Hematopoietic multipotent progenitor cell (in vitro differentiated cells): ENCODE data around the gene RAPGEF4. TPM values are rescaled to one million over a fixed set of nuclear protein-coding genes. Genes with fewer than 3 reads are reported as not detected.

Experiments
- DNase-seq, 3 donors: peaks; one replicate each; pipeline ENCODE4 v3.0.0-alpha.2; 2011 to 2015; ENCODE audit warnings: low read depth in 2 of 3, low spot score in 2 of 3
- total RNA-seq: library from RNA; depleted of rRNA; stranded (reverse); fragments of >200 nt; gene quantifications from one replicate; pipeline ENCODE4 v1.2.3, GENCODE V29; 2012

The RAPGEF4 gene
- total RNA-seq, 1 donor = under 0.01 TPM

DNA sequence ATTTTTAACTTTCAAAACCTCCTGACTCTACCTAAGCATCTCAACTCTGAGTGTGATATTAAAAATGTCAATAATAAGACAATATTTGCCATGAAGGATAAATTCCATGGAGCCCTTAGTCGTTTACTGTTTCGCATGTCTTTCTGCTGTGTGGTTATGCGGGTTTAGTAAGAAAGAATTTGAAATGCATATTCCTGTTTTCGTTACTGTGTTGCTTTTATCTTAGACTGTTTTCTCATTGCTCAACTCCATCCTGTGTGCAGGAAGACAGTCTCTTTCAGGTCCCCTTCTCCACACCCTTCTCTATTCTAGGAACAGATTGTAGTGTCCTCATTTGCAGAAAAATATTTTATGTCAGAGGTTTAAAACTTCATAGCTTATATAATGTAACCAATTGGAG, 257.5 kb downstream of the RAPGEF4 start:
- DNase-seq = no peak

DNA sequence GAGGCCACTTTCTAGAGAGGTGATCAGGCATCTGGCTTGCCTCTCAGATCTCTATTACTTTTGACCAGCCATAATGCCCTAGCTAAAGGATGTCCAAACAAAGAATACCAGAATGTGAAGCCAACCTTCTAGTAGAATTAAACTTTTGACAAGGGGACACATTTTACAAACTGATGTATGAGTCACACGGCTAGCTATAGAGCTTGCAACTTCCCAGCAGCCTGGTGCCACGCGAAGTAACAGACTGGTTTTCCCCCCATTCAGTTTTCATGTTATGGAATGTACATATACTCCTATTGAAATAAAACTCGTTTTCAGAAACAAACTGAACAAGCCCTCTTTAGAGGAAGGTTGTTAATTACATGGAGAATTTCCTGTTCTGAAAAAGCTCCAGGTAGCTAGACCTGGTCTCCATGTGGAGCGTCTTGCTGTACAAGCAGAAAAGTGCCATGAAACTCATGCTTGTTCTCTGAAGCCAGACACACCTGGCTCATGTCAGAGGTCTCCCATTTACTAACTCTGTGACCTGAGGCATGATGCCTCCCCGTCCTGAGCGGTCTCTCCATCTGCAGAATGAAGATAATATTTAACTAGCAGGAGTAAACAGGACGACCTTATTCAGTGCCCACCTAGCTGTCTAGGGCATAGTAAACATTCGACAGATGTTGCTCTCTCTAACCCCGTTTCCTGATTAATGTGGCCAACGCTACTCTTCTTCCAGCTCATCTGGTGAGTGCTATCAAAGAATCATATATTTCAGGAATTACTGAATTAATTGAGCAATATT, 258.5 kb downstream of the RAPGEF4 start:
- no peak for DNase-seq

DNA sequence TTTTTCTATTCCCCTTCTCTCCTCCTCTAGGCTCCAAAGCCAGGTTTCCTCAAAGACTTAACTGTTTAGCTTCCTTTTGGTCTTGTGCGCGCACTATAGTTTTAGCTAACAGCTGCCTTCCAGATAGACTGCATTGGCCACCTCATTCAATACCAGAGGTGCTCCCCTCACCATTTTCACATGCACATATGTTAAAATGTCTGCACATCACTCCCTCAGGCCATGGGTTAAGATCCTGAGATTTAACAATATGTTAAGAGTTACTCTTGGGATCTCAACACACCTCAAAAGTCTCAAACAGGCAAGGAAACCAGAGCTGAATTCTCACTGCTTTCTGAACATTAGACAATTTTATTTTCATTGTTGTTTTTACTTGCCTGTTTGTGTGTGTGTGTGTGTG, 259.2 kb downstream of the RAPGEF4 start:
- DNase-seq = no peak

DNA sequence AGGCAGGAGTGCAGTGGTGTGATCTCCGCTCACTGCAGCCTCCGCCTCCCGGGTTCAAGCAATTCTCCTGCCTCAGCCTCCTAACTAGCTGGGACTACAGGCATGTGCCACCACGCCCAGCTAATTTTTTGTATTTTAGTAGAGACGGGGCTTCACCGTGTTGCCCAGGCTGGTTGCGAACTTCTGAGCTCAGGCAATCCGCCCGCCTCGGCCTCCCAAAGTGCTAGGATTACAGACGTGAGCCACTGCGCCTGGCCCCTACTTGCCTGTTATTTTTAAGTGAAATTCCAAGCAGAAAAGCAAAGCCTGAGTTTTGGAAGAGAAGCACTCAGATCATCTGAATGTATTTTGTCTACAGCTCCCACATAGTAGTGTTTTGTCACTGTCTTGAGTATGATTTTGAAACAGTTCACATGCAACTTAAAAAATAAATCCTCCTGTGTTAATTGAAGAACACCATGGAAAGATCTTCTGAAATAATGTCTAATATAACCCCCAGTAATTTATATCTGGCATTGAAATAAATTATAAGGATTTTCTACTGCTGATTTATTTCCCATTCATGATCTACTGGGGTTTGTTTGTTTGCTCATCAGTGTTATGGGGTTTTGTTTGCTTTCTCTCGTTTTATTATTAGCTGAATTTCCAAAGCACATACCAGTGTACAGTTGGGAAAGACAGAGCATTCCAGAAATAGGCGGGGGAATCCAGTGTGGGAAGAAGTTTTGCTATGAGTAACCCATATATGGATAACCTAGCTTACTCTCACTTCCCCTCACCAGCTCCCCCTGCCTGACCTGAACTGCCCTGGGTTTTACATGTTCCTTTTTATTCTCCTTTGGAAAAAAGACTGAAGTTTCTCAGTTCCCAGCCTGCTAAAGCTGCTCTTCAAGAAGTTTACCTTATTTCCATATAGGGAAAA, 259.9 kb downstream of the RAPGEF4 start:
- DNase-seq = no peak

DNA sequence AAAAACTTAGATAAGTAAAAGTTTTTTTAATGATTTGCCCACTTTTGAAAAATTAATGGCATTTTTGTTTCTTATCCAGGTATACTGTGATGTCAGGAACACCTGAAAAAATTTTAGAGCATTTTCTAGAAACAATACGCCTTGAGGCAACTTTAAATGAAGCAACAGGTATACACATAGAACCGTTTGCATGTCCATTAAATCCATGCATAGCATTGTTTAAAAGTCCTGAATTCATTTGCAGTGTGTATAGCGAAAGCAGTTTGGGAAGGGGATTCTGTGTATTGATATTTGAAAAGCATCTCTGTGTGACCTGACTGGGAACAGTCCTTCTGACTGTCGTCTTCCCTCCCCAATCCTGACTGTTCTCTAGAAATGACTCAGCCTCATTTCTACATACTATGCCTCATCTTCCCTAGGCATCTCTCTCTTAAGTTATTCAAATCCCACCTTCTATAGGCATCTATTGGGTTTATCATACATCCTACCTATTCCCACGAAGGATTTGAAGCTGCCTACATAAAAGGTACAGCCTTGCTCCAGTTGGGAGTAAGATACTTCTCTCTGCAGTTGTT, 260.8 kb downstream of the RAPGEF4 start:
- DNase-seq = no peak

DNA sequence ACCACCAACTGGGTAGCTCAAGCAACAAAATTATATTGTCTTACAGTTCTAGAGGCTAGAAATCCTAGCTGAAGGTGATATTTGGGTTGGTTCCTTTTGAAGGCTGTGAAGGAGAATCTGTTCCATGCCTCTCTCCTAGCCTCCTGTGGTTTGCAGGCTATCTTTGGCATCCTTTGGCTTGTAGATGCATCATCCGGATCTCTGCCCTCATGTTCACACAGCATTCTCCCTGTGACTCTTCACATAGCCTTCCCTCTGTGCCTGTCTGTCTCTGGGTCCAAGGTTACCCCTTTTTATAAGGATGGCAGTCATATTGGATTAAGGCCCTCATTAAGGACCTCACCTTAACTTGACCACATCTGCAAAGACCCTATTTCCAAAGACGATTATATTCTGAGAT, 261.4 kb downstream of the RAPGEF4 start:
- DNase-seq = no peak

DNA sequence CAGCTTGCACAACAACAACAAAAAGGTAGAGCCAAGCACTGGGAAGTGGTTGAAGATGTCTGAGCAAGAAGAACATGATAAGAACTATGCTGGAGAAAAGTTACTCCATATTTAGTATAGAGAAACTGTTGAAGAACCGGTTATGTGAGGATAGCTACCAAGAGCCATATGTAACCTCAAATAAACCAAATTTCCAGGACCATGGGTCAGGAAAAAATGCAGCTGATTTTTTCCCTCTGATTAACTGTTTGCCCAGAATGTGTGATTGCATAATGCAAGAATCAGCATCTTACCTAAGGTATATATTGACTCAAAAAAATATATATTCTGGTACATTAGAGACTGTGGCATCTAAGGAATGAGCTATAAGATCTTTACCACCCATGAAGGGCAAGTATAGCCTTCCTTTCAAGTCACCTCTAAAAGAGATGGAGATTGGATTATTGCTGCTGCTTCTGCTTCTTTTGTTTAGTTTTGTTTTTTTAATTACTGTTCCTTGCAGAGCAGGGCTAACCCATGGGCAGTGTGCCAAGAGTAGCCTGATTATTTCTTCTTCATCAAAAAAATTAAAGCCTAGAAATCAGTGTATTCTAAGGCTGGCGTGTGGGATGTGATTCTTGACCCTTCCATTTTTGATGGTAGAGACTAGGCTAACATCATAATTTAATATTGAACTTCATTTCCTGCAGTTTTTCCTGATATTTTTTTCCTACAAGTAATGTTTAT, 263.1 kb downstream of the RAPGEF4 start:
- DNase-seq = no peak

DNA sequence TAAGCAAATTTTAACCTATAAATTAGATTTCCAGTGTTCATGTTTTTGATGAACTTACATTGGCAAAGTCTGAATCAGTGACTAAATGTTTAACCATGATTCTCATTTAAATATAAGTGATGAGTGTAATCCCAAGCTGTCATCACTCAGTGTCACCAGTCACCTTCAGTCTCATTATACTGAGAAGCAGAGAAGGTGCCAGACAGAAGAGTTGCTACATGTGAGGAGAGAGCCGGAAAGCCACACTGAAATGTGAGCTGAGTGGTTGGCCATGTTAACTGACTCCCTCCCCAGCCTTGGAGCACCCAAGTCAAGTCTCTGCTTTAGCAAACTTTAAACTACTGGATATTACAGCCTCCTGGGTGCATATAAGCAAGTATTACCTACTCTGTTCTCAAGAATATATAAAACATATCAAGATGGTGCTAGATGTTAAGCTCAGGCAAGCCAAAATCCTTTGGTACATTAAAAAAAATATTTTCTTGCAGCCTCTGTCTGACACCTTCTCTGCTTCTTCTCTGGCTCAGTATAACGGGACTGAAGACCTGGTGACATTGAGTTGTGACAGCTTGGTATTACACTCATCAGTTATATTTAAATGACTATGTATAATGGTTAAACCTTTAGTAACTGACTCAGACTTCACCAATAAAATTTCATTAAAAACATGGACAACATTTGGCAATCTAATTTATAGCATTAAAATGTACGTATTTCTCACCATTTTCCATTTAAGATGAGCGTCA, 264.2 kb downstream of the RAPGEF4 start:
- no peak for DNase-seq

DNA sequence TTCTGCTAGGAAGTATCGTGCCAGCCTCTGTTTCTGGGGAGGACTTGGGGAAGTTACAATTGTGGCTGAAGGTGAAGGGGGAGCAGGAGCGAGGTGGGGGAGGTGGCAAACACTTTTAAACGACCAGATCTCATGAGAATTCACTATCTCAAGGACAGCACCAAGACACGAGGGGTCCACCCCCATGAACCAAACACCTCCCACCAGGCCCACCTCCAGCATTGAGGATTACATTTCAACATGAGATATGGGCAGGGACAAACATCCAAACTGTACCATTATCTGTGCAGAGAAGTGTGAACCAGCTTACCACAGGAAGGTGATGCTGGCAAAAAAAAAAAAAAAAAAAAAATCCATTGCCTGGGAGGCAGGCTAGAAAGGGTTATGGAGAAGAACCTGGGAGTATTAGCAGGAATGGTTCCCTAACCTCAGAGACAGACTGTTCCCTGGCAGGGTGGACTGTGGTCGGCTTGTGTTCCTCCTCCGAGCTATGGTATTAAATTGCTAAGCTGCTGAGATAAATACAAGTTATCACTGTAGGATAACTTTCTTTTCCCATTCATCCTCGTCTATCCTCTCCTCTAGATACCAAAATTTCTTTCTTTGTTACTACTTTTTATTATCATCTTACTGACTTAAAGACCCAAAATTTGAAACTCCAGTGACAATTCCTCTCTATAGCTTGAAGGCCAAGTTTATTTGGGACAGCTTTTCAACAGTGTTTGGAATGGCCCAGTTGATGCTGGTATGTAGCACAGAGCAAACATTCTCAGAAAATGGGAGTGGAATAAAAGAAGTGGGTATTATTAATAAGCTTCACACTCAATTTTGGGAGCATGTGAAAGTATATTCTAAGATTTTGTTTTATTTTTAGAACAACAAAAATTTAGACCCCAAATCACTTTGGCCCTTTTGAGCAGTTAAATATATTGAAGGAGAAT, 266.3 kb downstream of the RAPGEF4 start:
- no peak for DNase-seq

DNA sequence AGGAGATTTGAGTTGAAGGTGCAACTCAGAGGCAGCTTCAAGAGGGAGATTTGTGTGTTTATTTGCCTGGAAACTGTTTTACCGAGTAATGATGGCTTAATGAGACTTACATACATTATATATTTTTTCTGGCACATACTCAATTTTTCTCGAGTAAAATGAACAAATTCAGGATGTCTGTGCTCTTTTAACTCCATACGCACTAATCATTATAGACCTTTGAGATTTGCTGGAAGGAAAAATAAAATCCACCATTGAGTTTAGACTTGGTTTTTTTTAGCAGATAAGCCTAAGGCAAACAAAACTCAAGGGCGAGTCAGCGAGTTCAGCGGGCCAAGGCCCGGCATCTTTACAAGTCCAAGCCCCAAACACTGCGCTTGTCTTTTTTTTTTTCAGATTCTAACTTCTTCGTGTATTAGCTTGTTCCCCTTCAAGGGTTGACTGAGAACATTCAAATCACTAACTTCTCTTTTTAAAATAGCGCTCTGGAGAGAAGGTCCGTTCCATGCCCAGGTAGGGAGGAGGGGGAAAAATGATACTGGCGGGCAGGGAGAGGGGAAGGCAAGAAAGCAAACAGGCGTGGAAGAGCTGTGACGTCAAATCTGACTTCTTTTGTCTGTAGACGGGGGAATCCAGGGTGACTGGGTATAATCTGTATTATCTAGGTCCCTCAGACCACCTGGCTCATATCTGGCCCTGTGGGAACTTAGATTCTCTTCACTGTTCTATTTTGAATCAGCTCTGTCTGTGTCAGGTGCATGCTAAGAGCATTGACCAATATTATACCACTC, 267.3 kb downstream of the RAPGEF4 start:
- DNase-seq = no peak

DNA sequence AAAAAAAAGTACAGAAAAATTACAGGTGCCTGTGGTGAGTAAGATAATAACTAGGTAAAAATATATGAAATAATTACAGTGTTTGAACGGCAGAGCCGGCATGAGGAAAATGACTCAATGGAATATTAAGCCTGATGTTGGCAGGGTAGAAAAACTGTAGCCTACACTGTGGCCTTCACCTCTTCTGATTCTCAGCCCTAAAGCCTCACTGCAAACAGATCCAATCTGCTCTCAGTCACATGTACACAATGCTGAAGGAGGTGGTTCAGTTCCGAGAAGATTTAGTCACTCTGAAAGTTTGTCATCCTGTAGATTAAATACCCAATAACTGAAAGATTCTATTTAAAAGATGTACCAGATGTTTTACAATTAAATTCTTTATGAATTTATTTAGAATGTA, 273.1 kb downstream of the RAPGEF4 start:
- DNase-seq = no peak

DNA sequence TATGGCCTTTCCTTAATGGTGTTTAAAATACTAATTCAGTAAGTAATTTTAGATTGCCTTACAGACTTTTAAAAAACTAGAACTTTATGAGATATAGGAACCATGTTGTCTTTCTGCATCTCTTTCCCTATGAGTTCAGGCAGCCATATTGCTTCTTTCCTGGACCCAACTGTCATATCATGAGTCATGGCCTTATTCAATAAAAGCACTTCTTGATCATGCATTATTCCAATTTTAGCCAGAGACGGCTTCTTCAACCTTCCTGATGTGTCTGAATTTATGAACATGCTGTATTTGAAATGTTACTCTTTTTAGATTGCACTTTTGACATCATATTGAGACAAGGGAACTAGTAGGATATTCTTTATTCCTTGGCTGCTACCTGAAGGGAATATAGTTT, 274.6 kb downstream of the RAPGEF4 start:
- DNase-seq = no peak

DNA sequence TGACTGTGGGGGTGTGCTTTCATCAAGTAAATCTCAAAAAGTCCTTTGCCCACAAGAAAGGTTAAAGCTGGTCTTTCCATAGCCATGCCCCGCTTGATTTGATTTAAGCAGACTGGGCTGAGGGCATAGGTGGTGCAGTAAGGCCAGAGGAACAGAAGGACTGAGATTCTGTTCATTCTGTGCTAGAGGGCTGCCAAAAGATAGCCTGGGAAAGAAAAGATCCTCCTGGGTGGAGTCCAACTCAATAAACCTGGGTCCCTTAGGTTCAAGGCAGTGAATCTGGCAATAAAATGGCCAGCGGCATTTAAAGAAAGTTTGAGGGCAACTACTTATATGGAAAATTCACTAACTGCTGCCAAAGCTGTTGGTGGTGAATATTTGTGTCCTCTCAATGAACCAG, 280.8 kb downstream of the RAPGEF4 start:
- no peak for DNase-seq

DNA sequence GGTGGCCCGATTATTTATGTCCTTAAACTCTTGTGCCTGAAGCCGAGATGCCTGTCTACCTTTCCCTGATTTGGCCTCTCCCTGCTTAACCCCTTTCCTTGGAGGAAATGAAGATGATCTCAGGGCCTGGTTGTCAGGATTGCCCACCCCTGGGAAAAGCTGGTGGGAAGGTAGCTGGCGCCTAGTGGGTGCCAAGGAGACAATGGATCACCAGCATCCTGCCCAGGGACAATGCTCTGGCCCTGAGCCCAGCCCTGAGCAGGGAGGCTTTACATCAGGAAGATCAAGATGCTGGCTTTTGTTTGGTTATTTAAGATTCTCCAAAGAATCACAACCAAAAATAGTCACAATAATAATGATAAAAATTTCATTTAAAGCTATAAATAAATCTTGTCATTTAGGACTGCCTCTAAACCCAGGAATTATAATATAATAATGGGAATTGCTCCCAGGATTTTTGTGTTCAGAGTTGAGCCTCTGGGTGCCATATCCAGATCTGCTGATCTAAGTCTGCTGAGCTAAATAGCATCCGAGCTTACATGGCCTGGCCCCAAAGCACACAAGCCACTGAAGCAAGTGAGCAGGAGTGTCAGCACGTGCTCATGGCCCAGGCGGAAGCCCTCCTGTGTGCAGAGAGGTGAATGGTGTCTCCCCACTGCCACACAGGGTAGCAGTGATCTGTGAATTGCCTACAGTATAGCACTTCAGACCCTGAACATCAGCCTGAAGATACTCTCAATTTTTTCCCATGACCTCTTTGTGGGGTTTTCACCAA, 282.2 kb downstream of the RAPGEF4 start:
- no peak for DNase-seq

DNA sequence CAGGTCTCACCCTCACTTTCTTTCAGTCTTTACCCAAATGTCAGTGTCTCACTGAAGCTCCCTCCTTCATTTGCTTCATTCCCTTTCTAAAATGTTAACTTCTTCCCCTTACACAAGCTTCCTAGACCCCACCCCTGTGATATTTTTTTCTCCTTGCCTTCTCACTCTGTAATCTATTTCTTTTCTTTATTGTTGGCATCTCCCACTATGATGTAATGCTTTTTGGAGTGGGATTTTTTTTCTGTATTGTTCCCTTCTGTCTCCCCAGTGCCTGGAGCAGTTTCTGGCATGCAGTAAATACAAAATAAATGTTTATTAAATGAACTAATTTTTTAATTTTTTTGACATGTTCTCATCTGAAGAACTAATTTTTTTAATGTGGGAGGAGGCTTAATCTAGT, 284.1 kb downstream of the RAPGEF4 start:
- DNase-seq = no peak

DNA sequence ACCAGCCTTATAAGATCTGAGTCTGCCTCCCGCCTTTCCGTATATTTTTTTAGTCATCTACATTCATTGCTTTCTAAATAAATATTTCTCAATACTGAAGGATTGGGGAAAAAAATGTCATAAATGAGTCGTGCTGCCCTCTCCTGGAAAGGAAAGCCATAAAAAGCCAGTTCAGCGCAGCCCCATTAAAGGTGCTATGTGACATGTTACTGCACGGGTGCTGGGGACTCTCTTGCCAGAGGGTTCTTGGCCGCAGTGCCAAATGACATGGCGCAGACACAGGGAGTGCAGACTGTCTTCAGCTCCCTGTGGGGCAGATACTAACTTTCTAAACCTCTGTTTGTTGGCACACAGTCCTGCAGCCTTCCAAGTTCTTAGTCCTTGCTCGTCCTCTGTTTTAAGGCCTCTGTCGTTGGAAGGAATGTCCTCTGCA, 286.3 kb downstream of the RAPGEF4 start:
- no peak for DNase-seq

DNA sequence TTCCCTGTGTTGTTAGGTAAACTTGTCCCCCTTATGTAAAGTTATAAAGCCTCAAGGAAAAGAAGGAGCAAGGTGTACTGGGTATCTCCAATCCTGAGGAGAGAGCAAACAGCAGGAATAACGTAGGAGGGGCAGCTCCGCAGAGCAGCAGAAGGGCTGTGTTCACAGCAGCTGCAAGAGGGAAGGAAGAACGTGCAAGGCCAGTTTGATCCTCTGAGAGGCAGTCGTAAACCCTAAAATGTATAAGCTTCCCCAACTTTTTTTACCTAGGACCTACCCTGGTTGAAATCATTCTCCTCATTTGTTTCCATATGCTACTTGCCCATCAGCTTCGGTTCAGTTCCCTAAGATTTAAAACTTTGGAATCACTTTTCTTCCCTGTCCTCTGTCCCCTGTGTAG, 288.1 kb downstream of the RAPGEF4 start:
- DNase-seq = no peak

DNA sequence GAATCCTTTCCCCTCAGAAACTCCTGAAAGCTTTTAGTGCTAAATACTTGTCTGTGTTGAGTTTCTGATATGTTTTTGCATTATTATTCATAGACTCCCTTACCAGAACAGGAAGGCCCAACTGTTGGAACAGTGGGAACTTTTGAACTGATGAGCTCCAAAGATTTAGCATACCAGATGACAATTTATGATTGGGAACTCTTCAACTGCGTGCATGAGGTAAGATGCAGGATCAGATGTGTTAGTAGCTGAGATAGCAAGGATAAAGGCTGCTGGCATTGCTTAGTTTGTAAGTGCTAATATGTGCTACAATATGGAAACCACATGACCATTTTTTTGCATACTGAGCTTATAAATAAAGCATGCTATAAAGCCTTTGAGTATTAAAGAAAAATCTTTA, 290.8 kb downstream of the RAPGEF4 start:
- DNase-seq = no peak
